Endothelial cell of umbilical vein (primary cell): ENCODE data around the gene APLN. TPM values are rescaled to one million over a fixed set of nuclear protein-coding genes. Genes with fewer than 3 reads are reported as not detected.

Source experiments
- BruUV-seq: library from RNA; stranded (reverse); fragments of 400-500 nt; replicated peaks from 2 replicates; lab custom pipeline; 2021; lab: Mats Ljungman, UMichigan
- CTCF ChIA-PET: fragments of 300-600, 350-600 bp; sonication (Branson Sonifier 250); formaldehyde crosslinking; loops from one replicate; lab custom pipeline; 2021; ENCODE audit warnings: antibody characterized with exemption, inconsistent platforms; lab: Charles Lee
- POLR2A ChIA-PET: fragments of 300-600, 350-600 bp; sonication (Branson Sonifier 250); formaldehyde crosslinking; loops from one replicate; lab custom pipeline; 2021; ENCODE audit warnings: antibody characterized with exemption, inconsistent platforms; lab: Charles Lee
- DNase-seq: peaks from one replicate; pipeline ENCODE4 v3.0.0-alpha.2; 2011; ENCODE audit warnings: low read depth, low spot score
- FAIRE-seq: peaks from 2 replicates; lab custom pipeline; 2011; peaks lifted over from hg19 to GRCh38; lab: Jason Lieb, UNC
- H2AFZ ChIP-seq: 2 replicates; pipeline ENCODE4 v1.6.0; 2012; ENCODE audit warnings: low read depth, low read length, control low read depth, inconsistent platforms
- H3K27ac ChIP-seq: 2 replicates; pipeline ENCODE4 v1.5.1; 2011; ENCODE audit warnings: low read depth, mild to moderate bottlenecking, control low read depth, low read length, moderate library complexity; ENCODE audit not compliant: insufficient read depth
- H3K27me3 ChIP-seq, 2 experiments: 2 replicates each; pipeline versions ENCODE4 v1.6.0 to v1.6.1; 2011; ENCODE audit warnings: low read length in 2 of 2, mixed read lengths in 1 of 2; ENCODE audit not compliant: control insufficient read depth in 2 of 2, insufficient read depth in 2 of 2
- H3K36me3 ChIP-seq, 2 experiments: 2 replicates in 1 of 2; 3 replicates in 1 of 2; pipeline ENCODE4 v1.5.1; 2011; ENCODE audit warnings: low read length in 2 of 2, mild to moderate bottlenecking in 1 of 2, moderate library complexity in 1 of 2; ENCODE audit not compliant: control insufficient read depth in 2 of 2, insufficient read depth in 2 of 2; ENCODE audit errors: extremely low read depth in 1 of 2
- H3K4me1 ChIP-seq: 3 replicates; pipeline ENCODE4 v1.5.1; 2011; ENCODE audit warnings: mild to moderate bottlenecking, low read length; ENCODE audit not compliant: control insufficient read depth, insufficient read depth; ENCODE audit errors: extremely low read depth
- H3K4me2 ChIP-seq: 2 replicates; pipeline ENCODE4 v1.6.1; 2011; ENCODE audit warnings: low read length, control low read depth, mixed read lengths; ENCODE audit not compliant: insufficient read depth
- H3K4me3 ChIP-seq, 3 experiments: fragments of 200-600 bp in 1 of 3; sonication (generic), shearing (Covaris generic) in 1 of 3; replicated peaks in 1 of 3; 2 replicates each; pipeline ENCODE4 v1.5.1; 2011 to 2016; ENCODE audit warnings: control low read depth in 3 of 3, low read length in 3 of 3, mild to moderate bottlenecking in 2 of 3, inconsistent platforms in 1 of 3, low read depth in 1 of 3, moderate library complexity in 1 of 3; ENCODE audit not compliant: insufficient read depth in 1 of 3
- H3K79me2 ChIP-seq: 2 replicates; pipeline ENCODE4 v1.6.0; 2012; ENCODE audit warnings: low read length, inconsistent platforms; ENCODE audit not compliant: control insufficient read depth, insufficient read depth
- H3K9ac ChIP-seq: replicated peaks from 2 replicates; pipeline ENCODE3; 2011; ENCODE audit warnings: low read length, control low read depth; ENCODE audit not compliant: insufficient read depth; ENCODE audit errors: extremely low read depth
- H3K9me1 ChIP-seq: replicated peaks from 3 replicates; pipeline ENCODE4 v1.6.0; 2011; ENCODE audit warnings: mild to moderate bottlenecking, low read length; ENCODE audit not compliant: control insufficient read depth, insufficient read depth; ENCODE audit errors: extremely low read depth
- H3K9me3 ChIP-seq: replicated peaks from 2 replicates; pipeline ENCODE4 v1.5.1; 2012; ENCODE audit warnings: low read length, inconsistent platforms; ENCODE audit not compliant: control insufficient read depth, insufficient read depth
- H4K20me1 ChIP-seq: replicated peaks from 2 replicates; pipeline ENCODE3; 2011; ENCODE audit warnings: mild to moderate bottlenecking, low read length; ENCODE audit not compliant: control insufficient read depth, insufficient read depth; ENCODE audit errors: extremely low read depth
- EZH2 ChIP-seq: IDR thresholded peaks from 2 replicates; pipeline ENCODE4 v1.6.1; 2012; ENCODE audit warnings: borderline replicate concordance, low read depth, mild to moderate bottlenecking, moderate library complexity, low read length, inconsistent platforms; ENCODE audit not compliant: severe bottlenecking
- FOS ChIP-seq: IDR thresholded peaks from 2 replicates; pipeline ENCODE4 v1.6.1; 2011; ENCODE audit warnings: mild to moderate bottlenecking, low read length, moderate library complexity, borderline replicate concordance; ENCODE audit not compliant: insufficient read depth
- GATA2 ChIP-seq: IDR thresholded peaks from 2 replicates; pipeline ENCODE4 v1.7.0; 2011; ENCODE audit warnings: low read depth, mild to moderate bottlenecking, moderate library complexity, mixed read lengths, low read length; ENCODE audit not compliant: insufficient read length, insufficient read depth
- JUN ChIP-seq: IDR thresholded peaks from 2 replicates; pipeline ENCODE4 v1.6.1; 2011; ENCODE audit warnings: borderline replicate concordance, low read depth; ENCODE audit not compliant: insufficient read length, insufficient read depth
- MAX ChIP-seq: IDR thresholded peaks from 2 replicates; pipeline ENCODE4 v1.6.1; 2011; ENCODE audit not compliant: insufficient read depth, insufficient read length
- MYC ChIP-seq: IDR thresholded peaks from one replicate; pipeline ENCODE4 v1.6.1; 2011; ENCODE audit warnings: mild to moderate bottlenecking, low read depth, low read length
- POLR2A ChIP-seq: IDR thresholded peaks from 2 replicates; pipeline ENCODE4 v1.6.1; 2012; ENCODE audit warnings: low read depth, mild to moderate bottlenecking, control low read depth, low read length
- POLR2AphosphoS5 ChIP-seq: IDR thresholded peaks from 2 replicates; pipeline ENCODE4 v1.6.1; 2012; ENCODE audit warnings: low read depth, mild to moderate bottlenecking, control low read depth, low read length, moderate library complexity; ENCODE audit not compliant: insufficient read depth
- dilution Hi-C: fragments of 300-500 bp; cut with MboI; formaldehyde crosslinking; loops from one replicate; pipeline ENCODE4 v1.15.0; 2019; ENCODE audit warnings: low sequenced_read_pairs; ENCODE audit not compliant: extremely low pct_ligation_motif_present
- intact Hi-C: fragments of 100-400 bp; cut with micrococcal nuclease; formaldehyde crosslinking; loops from one replicate; pipeline ENCODE4 v1.10.0; 2022
- polyA plus RNA-seq, 4 experiments: library from polyadenylated mRNA; depleted of rRNA in 3 of 4; stranded (reverse) in 3 of 4; unstranded in 1 of 4; fragments of >200 nt; gene quantifications; 2 replicates each; pipeline versions ENCODE4 v1.2.1 to v1.2.3, GENCODE V29; 2011 to 2012; ENCODE audit warnings: missing spikeins in 1 of 4
- total RNA-seq: library from RNA; stranded (reverse); gene quantifications from 2 replicates; pipeline ENCODE4 v1.2.3, GENCODE V29; 2021
- TF ChIP-seq, protein P1 (sequence below), 2 donors: IDR thresholded peaks; 1 replicate in 1 of 2; 2 replicates in 1 of 2; pipeline ENCODE4 v1.5.1; 2011; ENCODE audit warnings: low read length in 2 of 2, mild to moderate bottlenecking in 2 of 2, moderate library complexity in 2 of 2, control low read depth in 1 of 2, inconsistent platforms in 1 of 2, low read depth in 1 of 2; ENCODE audit not compliant: insufficient read depth in 1 of 2; ENCODE audit errors: extremely low read depth in 1 of 2

Gene APLN
- total and polyA plus RNA-seq, 2 donors (not counting 3 experiments of a cell fraction or from before 2014, with no cell fraction given) = 230 to 466 TPM

DNA sequence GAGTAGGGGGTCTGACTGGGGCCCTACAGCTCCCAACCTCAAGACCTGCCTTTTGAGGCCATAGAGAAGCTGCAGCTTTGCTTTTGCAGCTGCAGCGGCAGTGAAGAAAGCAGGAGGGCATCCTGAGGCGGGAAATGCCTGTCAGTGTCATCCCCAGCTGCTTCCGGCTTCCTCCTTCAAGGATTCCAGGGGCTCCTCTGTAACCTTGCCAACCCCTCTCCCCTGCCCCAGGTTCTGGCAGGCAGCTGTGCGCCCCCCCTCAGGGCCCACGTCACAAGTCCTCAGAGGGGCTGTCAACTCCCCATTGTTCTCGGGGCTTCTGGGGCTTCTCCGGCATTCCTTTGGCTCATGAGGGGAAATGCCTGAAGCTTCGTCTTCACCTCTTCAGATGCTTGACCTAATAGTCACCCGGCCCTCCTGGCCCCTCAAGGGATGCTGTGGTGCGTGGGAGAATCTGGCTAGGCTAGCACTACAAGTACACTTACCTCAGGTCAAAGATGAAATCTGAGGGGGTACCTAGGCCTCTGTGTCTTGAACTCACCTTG lies 31.9 kb downstream of the APLN start:
- intact Hi-C loops = loop anchor here (1.0 kb wide), 5 partner anchors 9 to 100 kb away; no protein-coding TSS in a partner anchor
- TF ChIP-seq MAX = no peak
- TF ChIP-seq, protein P1, sequence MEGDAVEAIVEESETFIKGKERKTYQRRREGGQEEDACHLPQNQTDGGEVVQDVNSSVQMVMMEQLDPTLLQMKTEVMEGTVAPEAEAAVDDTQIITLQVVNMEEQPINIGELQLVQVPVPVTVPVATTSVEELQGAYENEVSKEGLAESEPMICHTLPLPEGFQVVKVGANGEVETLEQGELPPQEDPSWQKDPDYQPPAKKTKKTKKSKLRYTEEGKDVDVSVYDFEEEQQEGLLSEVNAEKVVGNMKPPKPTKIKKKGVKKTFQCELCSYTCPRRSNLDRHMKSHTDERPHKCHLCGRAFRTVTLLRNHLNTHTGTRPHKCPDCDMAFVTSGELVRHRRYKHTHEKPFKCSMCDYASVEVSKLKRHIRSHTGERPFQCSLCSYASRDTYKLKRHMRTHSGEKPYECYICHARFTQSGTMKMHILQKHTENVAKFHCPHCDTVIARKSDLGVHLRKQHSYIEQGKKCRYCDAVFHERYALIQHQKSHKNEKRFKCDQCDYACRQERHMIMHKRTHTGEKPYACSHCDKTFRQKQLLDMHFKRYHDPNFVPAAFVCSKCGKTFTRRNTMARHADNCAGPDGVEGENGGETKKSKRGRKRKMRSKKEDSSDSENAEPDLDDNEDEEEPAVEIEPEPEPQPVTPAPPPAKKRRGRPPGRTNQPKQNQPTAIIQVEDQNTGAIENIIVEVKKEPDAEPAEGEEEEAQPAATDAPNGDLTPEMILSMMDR (IDR thresholded peaks at IDR 0.05; ENCODE audit: extremely low read depth in 1 of 2, insufficient read depth in 1 of 2, low read depth in 1 of 2, low read length in 2 of 2) = no peak
- TF ChIP-seq MYC = no peak
- peak; percentile 37 for TF ChIP-seq GATA2
- TF ChIP-seq POLR2A = no peak
- TF ChIP-seq JUN = peak; percentile 61
- TF ChIP-seq FOS = peak; percentile 55
- peak; percentile 82 for TF ChIP-seq POLR2AphosphoS5
- no peak for TF ChIP-seq EZH2
- H2AFZ ChIP-seq = no peak overlapping the region
- peak; percentile 85 for DNase-seq
- BruUV-seq = no TSS peak
- dilution Hi-C loops = no loop called here
- H3K79me2 ChIP-seq = no peaks in the 10 kb centered on the region
- no peaks in the 10 kb centered on the region for H3K36me3 ChIP-seq
- H3K4me1 ChIP-seq = peaks cover 18% of the 10 kb centered on the region
- ChIA-PET CTCF (interaction anchor here (0.8 to 2.3 kb wide), 7 partner anchors 13 to 438 kb away, joined by 3 to 20 read pairs (median 5); partner anchors contain the start of gene APLN), POLR2A (interaction anchor here (0.6 to 1.8 kb wide), 5 partner anchors 23 to 221 kb away, joined by 3 to 12 read pairs (median 4); partner anchors contain the start of genes APLN and ZDHHC9)
- H3K27ac ChIP-seq = peak overlapping the region; percentile 99
- no peaks in the 10 kb centered on the region for H3K27me3 ChIP-seq
- no peaks in the 10 kb centered on the region for H3K9me1 ChIP-seq
- H3K9ac ChIP-seq = peak overlapping the region; percentile 65
- no peak overlapping the region for H3K4me3 ChIP-seq
- H4K20me1 ChIP-seq = no peaks in the 10 kb centered on the region
- no peaks in the 10 kb centered on the region for H3K9me3 ChIP-seq
- H3K4me2 ChIP-seq = peak overlapping the region; percentile 47
- FAIRE-seq = peak; percentile 86
